ENCODE results near the gene TNFRSF17. TPM values are rescaled to one million over a fixed set of nuclear protein-coding genes. Genes with fewer than 3 reads are reported as not detected.
A peak's percentile ranks its signal among the peaks of the same experiment; 100 is the strongest.

Gene TNFRSF17
- total RNA-seq, 1 donor from 2014 or later: 0.41 TPM

- no peak overlapping the region for H3K27ac ChIP-seq
- intact Hi-C loops (cut with DNase I): loop anchor here (10.0 kb wide), 1 partner anchor 55 kb away; no protein-coding TSS in a partner anchor
- no peaks in the 10 kb centered on the region for H3K36me3 ChIP-seq
- TF ChIP-seq CTCF (IDR thresholded peaks at IDR 0.05): no peak
- no peak overlapping the region for H3K4me3 ChIP-seq
- H3K27me3 ChIP-seq: no peaks in the 10 kb centered on the region
- no peaks in the 10 kb centered on the region for H3K4me1 ChIP-seq
- H3K9me3 ChIP-seq: no peaks in the 10 kb centered on the region
- DNase-seq (no peak), ATAC-seq (no peak)
Measured at GRCh38 chr16:12009462-12009861, 44.5 kb downstream of the TNFRSF17 start.

DNA sequence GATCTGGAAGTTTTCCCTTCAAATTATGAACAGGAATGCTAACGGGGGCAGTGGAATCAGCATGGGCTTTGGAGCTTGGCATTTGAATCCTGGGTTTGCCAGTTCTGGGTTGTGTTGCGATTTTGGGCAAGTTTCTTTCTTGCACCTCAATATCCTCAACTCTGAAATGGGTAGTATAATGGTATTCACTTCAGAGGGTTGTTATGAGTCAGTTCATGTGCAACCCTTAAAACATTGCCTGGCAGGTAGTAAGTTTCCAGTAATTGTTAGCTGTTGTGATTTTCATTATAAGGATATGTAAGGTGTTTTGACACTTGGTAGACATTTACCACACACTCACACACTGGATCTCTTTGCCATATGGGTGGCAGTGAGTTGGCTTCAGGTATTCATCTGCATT lies 44.9 kb downstream of the TNFRSF17 start:
- H3K4me1 ChIP-seq: no peaks in the 10 kb centered on the region
- DNase-seq (no peak), ATAC-seq (no peak)
- H3K4me3 ChIP-seq: no peak overlapping the region
- TF ChIP-seq CTCF (IDR thresholded peaks at IDR 0.05): no peak
- intact Hi-C loops (cut with DNase I): loop anchor here (10.0 kb wide), 1 partner anchor 55 kb away; no protein-coding TSS in a partner anchor
- H3K27ac ChIP-seq: no peak overlapping the region
- no peaks in the 10 kb centered on the region for H3K9me3 ChIP-seq
- H3K27me3 ChIP-seq: no peaks in the 10 kb centered on the region
- H3K36me3 ChIP-seq: no peaks in the 10 kb centered on the region

GRCh38 chr16:12010388-12011251 lies 45.6 kb downstream of the TNFRSF17 start:
- Histone ChIP-seq H3K27ac (peak overlapping the region; percentile 49), H3K4me1 (no peaks in the 10 kb centered on the region), H3K4me3 (no peak overlapping the region), H3K27me3 (no peaks in the 10 kb centered on the region), H3K36me3 (no peaks in the 10 kb centered on the region), H3K9me3 (no peaks in the 10 kb centered on the region)
- ATAC-seq (peak; percentile 48), DNase-seq (no peak)
- intact Hi-C loops (cut with DNase I): no loop called here
- no peak for TF ChIP-seq CTCF (IDR thresholded peaks at IDR 0.05)

GRCh38 chr16:12011565-12011964 lies 46.6 kb downstream of the TNFRSF17 start:
- intact Hi-C loops (cut with DNase I): no loop called here
- ATAC-seq: no peak
- H3K27ac ChIP-seq: peak overlapping the region; percentile 49

GRCh38 chr16:12016291-12016947 lies 51.4 kb downstream of the TNFRSF17 start:
- Histone ChIP-seq H3K27me3 (no peaks in the 10 kb centered on the region), H3K9me3 (no peaks in the 10 kb centered on the region), H3K36me3 (no peaks in the 10 kb centered on the region), H3K27ac (no peak overlapping the region), H3K4me3 (no peak overlapping the region), H3K4me1 (no peaks in the 10 kb centered on the region)
- DNase-seq (no peak), ATAC-seq (no peak)
- no peak for TF ChIP-seq CTCF (IDR thresholded peaks at IDR 0.05)
- intact Hi-C loops (cut with DNase I): no loop called here

More at GRCh38 chr16:12011565-12011964, 46.6 kb downstream of the TNFRSF17 start:
- no peaks in the 10 kb centered on the region for H3K27me3 ChIP-seq
- H3K4me3 ChIP-seq: no peak overlapping the region
- TF ChIP-seq CTCF (IDR thresholded peaks at IDR 0.05): no peak
- no peak for DNase-seq
- no peaks in the 10 kb centered on the region for H3K9me3 ChIP-seq
- H3K36me3 ChIP-seq: no peaks in the 10 kb centered on the region
- H3K4me1 ChIP-seq: no peaks in the 10 kb centered on the region
